Effector memory CD8-positive, alpha-beta T cell (primary cell): Measurements from ENCODE around the gene NELFB.
"Not testable (repeated sequence)": the region's sequence is repeated elsewhere in the genome, so short reads cannot be mapped to it uniquely, and the experiment has no call there.

Source experiments
- ATAC-seq: fragments of 150-1000 bp; cut with Tn5 transposase; replicated peaks from 2 replicates; pipeline ENCODE4 v1.10.0; 2021; ENCODE audit warnings: mild to moderate bottlenecking, moderate library complexity
- DNase-seq, 3 experiments: peaks; one replicate each; pipeline ENCODE4 v3.0.0; 2021
- H3K27ac Mint-ChIP-seq, 2 donors: one replicate each; pipeline ENCODE4 v1.8.0; 2022; ENCODE audit warnings: mild to moderate bottlenecking in 2 of 2, mixed read lengths in 2 of 2, moderate library complexity in 2 of 2
- H3K27me3 Mint-ChIP-seq, 2 donors: one replicate each; pipeline ENCODE4 v1.8.0; 2022; ENCODE audit warnings: mixed read lengths in 2 of 2
- H3K36me3 Mint-ChIP-seq: one replicate; pipeline ENCODE4 v1.8.0; 2022; ENCODE audit warnings: mild to moderate bottlenecking, moderate library complexity, mixed read lengths; ENCODE audit not compliant: insufficient read depth
- H3K4me1 Mint-ChIP-seq, 2 donors: one replicate each; pipeline ENCODE4 v1.8.0; 2022; ENCODE audit warnings: low read depth in 2 of 2, mixed read lengths in 2 of 2
- H3K4me3 Mint-ChIP-seq, 2 donors: one replicate each; pipeline ENCODE4 v1.8.0; 2022; ENCODE audit warnings: mild to moderate bottlenecking in 2 of 2, mixed read lengths in 2 of 2, moderate library complexity in 2 of 2
- H3K9me3 Mint-ChIP-seq, 2 donors: one replicate each; pipeline ENCODE4 v1.8.0; 2022; ENCODE audit warnings: mixed read lengths in 2 of 2

Gene NELFB

GRCh38 chr9:137255448-137256114 lies 454 bp downstream of the NELFB start:
- Mint-ChIP-seq H3K4me1 (peaks cover 5 to 11% of the 10 kb centered on the region in 2 donors), H3K4me3 (peak overlapping the region; percentile 85 to 91), H3K27ac (no peak overlapping the region), H3K27me3 (no peaks in the 10 kb centered on the region), H3K36me3 (peaks cover 45% of the 10 kb centered on the region), H3K9me3 (no peaks in the 10 kb centered on the region)
- no peak for DNase-seq
- peak; percentile 12 for ATAC-seq

- Mint-ChIP-seq H3K27me3 (no peaks in the 10 kb centered on the region), H3K4me1 (peaks cover 5 to 11% of the 10 kb centered on the region in 2 donors), H3K4me3 (peak overlapping the region; percentile 85 to 91), H3K9me3 (no peaks in the 10 kb centered on the region), H3K27ac (peak overlapping the region in 1 of 2 donors; percentile 5), H3K36me3 (peaks cover 52% of the 10 kb centered on the region)
- no peak for ATAC-seq
- DNase-seq: no peak
These were observed 1.2 kb downstream of the NELFB start for GRCh38 chr9:137256362-137256761.

- Mint-ChIP-seq H3K9me3 (no peaks in the 10 kb centered on the region), H3K27ac (no peak overlapping the region), H3K4me3 (peak overlapping the region; percentile 85 to 91), H3K4me1 (peaks cover 8 to 11% of the 10 kb centered on the region in 2 donors), H3K27me3 (no peaks in the 10 kb centered on the region), H3K36me3 (peaks cover 52% of the 10 kb centered on the region)
- DNase-seq (no peak), ATAC-seq (no peak)
These were observed 1.7 kb downstream of the NELFB start for GRCh38 chr9:137256856-137257255.

- H3K9me3 Mint-ChIP-seq, ATAC-seq, H3K27me3 Mint-ChIP-seq, DNase-seq, H3K27ac Mint-ChIP-seq, H3K4me1 Mint-ChIP-seq, H3K4me3 Mint-ChIP-seq: not testable (repeated sequence)
- peaks cover 55% of the 10 kb centered on the region for H3K36me3 Mint-ChIP-seq
These were observed 7.2 kb downstream of the NELFB start for GRCh38 chr9:137262173-137262908.

GRCh38 chr9:137262909-137263285 lies 7.8 kb downstream of the NELFB start:
- no peaks in the 10 kb centered on the region for H3K9me3 Mint-ChIP-seq
- H3K36me3 Mint-ChIP-seq: peaks cover 57% of the 10 kb centered on the region
- no peak overlapping the region for H3K27ac Mint-ChIP-seq
- DNase-seq (no peak), ATAC-seq (no peak)
- H3K4me3 Mint-ChIP-seq: no peak overlapping the region
- no peaks in the 10 kb centered on the region for H3K27me3 Mint-ChIP-seq
- H3K4me1 Mint-ChIP-seq: peaks cover 0 to 3% of the 10 kb centered on the region in 2 donors

- ATAC-seq (no peak), DNase-seq (no peak)
- Mint-ChIP-seq H3K27ac (peak overlapping the region in 1 of 2 donors; percentile 60), H3K4me3 (no peak overlapping the region), H3K27me3 (no peaks in the 10 kb centered on the region), H3K4me1 (peaks cover 0 to 5% of the 10 kb centered on the region in 2 donors), H3K9me3 (no peaks in the 10 kb centered on the region), H3K36me3 (peaks cover 55% of the 10 kb centered on the region)
These were observed 8.4 kb downstream of the NELFB start for GRCh38 chr9:137263506-137263905.

- Mint-ChIP-seq H3K9me3 (no peaks in the 10 kb centered on the region), H3K27me3 (no peaks in the 10 kb centered on the region), H3K4me1 (peaks cover 0 to 8% of the 10 kb centered on the region in 2 donors), H3K36me3 (peaks cover 51% of the 10 kb centered on the region), H3K27ac (peak overlapping the region in 1 of 2 donors; percentile 60), H3K4me3 (no peak overlapping the region)
- DNase-seq (no peak), ATAC-seq (no peak)
These were observed 8.9 kb downstream of the NELFB start for GRCh38 chr9:137264067-137264466.

GRCh38 chr9:137265496-137266161 lies 10.5 kb downstream of the NELFB start:
- peaks cover 6 to 8% of the 10 kb centered on the region in 2 donors for H3K4me1 Mint-ChIP-seq
- H3K9me3 Mint-ChIP-seq: no peaks in the 10 kb centered on the region
- DNase-seq (no peak), ATAC-seq (no peak)
- H3K27me3 Mint-ChIP-seq: no peaks in the 10 kb centered on the region
- H3K4me3 Mint-ChIP-seq: no peak overlapping the region
- no peak overlapping the region for H3K27ac Mint-ChIP-seq
- H3K36me3 Mint-ChIP-seq: peaks cover 44% of the 10 kb centered on the region

GRCh38 chr9:137266162-137266527 lies 11.0 kb downstream of the NELFB start:
- H3K4me1 Mint-ChIP-seq: peaks cover 7 to 8% of the 10 kb centered on the region in 2 donors
- ATAC-seq: no peak

GRCh38 chr9:137266585-137267453 lies 11.7 kb downstream of the NELFB start:
- peaks cover 10 to 11% of the 10 kb centered on the region in 2 donors for H3K4me1 Mint-ChIP-seq
- H3K27ac Mint-ChIP-seq: no peak overlapping the region
- no peaks in the 10 kb centered on the region for H3K27me3 Mint-ChIP-seq
- ATAC-seq: no peak
- no peaks in the 10 kb centered on the region for H3K9me3 Mint-ChIP-seq
- H3K36me3 Mint-ChIP-seq: peaks cover 39% of the 10 kb centered on the region
- H3K4me3 Mint-ChIP-seq: no peak overlapping the region
- DNase-seq: no peak

More at GRCh38 chr9:137266162-137266527, 11.0 kb downstream of the NELFB start:
- Mint-ChIP-seq H3K9me3 (no peaks in the 10 kb centered on the region), H3K27me3 (no peaks in the 10 kb centered on the region), H3K4me3 (no peak overlapping the region), H3K36me3 (peaks cover 42% of the 10 kb centered on the region), H3K27ac (no peak overlapping the region)
- no peak for DNase-seq

GRCh38 chr9:137267933-137268355 lies 12.8 kb downstream of the NELFB start:
- DNase-seq (no peak), ATAC-seq (no peak)
- no peaks in the 10 kb centered on the region for H3K9me3 Mint-ChIP-seq
- no peak overlapping the region for H3K27ac Mint-ChIP-seq
- H3K36me3 Mint-ChIP-seq: peaks cover 39% of the 10 kb centered on the region
- peaks cover 9 to 11% of the 10 kb centered on the region in 2 donors for H3K4me1 Mint-ChIP-seq
- no peak overlapping the region for H3K4me3 Mint-ChIP-seq
- no peaks in the 10 kb centered on the region for H3K27me3 Mint-ChIP-seq

- Mint-ChIP-seq H3K4me3 (no peak overlapping the region), H3K36me3 (peaks cover 39% of the 10 kb centered on the region), H3K9me3 (no peaks in the 10 kb centered on the region), H3K4me1 (peaks cover 9 to 11% of the 10 kb centered on the region in 2 donors), H3K27ac (no peak overlapping the region), H3K27me3 (no peaks in the 10 kb centered on the region)
- ATAC-seq (no peak), DNase-seq (no peak)
These were observed 13.5 kb downstream of the NELFB start for GRCh38 chr9:137268538-137269201.
